CD4-positive, alpha-beta T cell treated with Interleukin-10 for 1 hour (primary cell): ENCODE measurements around the gene EHBP1.
"Not testable (repeated sequence)": the region's sequence is repeated elsewhere in the genome, so short reads cannot be mapped to it uniquely, and the experiment has no call there.

Experiments
- DNase-seq: peaks from one replicate; pipeline ENCODE4 v3.0.0-alpha.2; 2020

Gene EHBP1

DNA sequence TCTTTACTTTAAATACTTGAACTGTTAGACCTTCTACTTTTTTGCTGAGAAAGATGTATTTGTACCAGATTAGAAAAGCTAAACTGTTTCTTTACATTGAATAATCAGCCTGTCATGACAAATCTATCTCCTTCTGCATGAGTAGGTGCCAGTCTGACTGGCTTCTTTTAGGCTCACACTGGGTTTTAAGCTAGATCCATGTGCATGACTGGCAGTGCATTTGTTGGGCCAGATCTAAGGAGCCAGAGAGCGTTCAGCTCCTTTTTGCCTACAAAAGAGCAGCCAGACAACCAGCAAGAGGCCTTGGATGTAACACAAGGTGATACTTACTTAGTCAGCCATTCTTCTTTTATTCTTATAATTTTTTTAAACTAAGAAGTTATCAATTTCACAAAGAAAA is 263.2 kb downstream of the EHBP1 start:
- DNase-seq, result no peak

DNA sequence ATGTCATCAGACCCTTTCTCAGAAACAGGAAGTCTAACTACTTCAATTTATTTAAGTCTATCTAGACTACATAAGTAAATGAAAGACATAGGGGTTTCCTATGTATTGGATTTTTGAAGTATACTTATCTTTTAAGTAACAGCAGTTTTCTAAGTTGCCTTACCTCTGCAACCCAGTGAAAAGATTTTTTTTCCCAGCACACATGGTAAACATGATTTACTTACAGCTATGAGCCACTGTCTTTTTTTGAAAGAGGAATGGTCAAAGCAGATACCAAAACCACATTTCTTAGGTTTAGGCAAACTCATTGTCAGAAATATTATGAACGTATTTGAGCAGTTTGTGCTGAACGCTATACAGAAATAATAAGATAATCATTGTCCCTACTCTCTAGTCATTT is 266.4 kb downstream of the EHBP1 start:
- no peak for DNase-seq

DNA sequence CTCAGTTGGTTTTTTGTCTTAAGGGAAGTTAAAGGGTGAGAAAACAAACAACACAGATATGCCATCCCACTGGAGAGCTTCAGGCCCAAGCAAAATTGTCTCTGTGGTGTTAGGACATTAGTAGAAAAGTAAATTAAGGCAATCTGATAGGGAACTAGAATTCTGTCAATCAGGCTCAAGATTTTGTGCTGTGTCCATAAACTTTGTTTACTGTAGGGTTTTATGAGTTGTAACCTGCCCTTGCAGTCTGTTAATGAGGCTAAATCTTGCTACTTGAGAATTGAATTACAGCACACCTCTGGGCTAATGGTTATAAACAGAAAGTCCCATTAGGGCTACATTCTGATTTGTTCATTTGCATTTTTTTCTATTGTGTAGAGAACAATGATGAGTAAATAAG is 267.1 kb downstream of the EHBP1 start:
- no peak for DNase-seq

DNA sequence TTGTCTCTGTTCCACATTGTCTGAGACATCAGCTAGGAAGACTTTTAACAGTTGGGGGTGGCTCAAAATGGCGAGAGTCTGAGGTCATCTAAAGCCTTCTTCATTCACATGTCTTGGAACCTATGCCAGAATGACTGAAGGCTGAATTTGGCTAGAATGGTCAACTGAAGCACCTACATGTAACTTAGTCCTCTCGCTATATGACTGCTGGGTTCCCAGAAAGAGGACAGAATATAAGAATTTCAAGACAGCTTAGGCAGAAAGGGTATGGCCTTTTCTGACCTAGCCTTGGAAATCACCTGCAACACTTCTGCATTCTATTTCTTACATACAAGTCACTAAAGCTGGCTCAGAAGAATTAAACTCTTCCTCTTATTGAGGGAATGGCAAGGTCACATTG is 269.5 kb downstream of the EHBP1 start:
- no peak for DNase-seq

DNA sequence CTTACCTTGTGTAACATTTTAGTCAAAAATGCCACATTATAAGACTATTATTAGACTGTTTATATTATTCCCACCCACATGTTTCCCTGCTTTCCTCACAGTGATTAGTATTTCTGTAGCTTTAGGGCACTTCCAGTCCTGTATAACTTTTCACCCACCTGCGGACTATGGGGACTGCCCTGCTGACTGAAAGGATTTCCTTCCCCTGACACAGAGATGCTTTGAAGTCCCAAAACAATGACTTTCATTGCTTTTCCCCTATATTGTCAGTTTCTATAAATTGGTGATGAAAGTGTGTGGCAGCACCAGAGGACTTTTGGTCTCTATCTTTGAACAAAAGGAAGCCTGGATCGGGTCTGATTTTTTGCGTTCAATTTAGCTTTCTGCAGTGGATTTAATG is 286.1 kb downstream of the EHBP1 start:
- DNase-seq, result no peak

- no peak for DNase-seq
Observed at GRCh38 chr2:62992561-62992960, 287.0 kb downstream of the EHBP1 start.

DNA sequence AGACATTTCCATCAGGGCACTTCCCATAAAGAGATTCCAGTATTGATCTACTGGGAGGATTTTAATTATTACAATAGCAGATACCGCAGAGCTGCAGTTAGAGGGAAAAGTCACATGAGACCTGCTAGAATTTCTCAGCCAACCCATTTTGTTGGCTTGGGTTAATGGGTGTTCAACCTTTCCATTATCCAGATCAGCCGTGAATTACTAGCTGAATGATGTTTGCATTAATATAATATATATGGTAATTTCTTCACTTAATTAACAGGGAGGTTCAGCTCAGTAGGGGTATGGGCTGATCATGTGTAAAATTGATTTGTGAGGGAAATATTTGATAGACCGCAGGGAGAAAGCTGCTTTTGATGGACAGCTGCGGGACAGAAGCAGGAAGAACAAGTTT is 288.7 kb downstream of the EHBP1 start:
- DNase-seq, result no peak

- DNase-seq, result no peak
Observed at GRCh38 chr2:62996534-62997186, 291.1 kb downstream of the EHBP1 start.

DNA sequence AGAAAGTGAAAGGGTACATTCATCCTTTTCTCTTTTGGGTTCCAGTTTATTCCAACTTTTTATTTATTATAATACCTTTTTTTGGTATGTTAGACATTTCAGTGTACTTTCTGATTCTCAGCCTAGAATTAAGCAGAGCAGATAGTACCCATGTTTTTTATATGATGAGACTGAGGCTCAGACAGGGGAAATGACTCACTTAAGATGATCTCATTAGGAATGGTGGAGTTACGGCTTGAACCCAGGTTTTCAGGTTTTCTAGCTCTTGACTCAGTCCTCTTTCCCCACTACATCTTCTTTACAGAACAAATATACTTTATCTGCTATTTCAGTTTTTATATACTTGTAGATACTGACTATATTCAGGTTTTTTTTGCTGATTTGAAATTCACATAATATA is 293.4 kb downstream of the EHBP1 start:
- no peak for DNase-seq

DNA sequence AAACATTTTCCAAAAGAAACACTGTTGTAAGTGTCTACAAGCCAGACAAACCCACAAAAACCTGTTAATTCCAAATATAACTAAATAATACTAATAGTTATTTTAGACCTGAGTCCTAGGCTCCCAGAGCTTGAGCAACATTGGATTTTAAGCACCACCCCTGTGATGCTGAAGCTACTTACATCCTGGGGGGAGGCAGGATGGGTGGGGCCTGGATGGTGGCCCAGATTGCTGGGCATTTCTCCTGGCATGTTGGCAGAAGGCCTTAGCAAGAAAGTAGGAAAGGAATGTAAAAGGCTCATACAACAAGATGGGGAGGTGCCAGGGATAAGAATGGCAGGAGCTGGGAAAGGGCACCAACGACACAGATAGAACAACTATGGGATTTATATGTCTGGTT is 294.4 kb downstream of the EHBP1 start:
- no peak for DNase-seq

- DNase-seq, result no peak
Observed at GRCh38 chr2:63000801-63001200, 295.3 kb downstream of the EHBP1 start.

GRCh38 chr2:63001576-63001975 is 296.1 kb downstream of the EHBP1 start:
- DNase-seq, result no peak

GRCh38 chr2:63003351-63003750 is 297.8 kb downstream of the EHBP1 start:
- no peak for DNase-seq

GRCh38 chr2:63007813-63008458 is 302.4 kb downstream of the EHBP1 start:
- DNase-seq, result no peak

DNA sequence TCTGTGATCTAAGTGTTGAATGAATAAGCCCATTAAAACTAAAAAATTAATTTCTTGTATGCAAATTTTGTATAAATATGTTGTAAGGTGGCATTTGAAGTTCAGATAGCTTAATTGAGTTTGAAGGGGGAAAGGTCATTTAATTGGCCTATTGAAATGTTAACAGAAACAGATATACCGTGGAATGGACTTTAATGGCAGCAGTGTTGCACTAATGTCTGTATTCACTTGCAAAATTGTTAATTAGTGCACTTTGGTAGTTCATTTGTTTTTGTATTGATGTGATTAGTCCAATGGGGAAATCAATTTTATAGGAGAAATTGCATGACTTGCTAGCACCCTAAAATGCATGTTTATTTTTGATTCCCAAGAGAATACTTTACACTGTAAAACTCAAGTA is 303.3 kb downstream of the EHBP1 start:
- DNase-seq, result no peak

DNA sequence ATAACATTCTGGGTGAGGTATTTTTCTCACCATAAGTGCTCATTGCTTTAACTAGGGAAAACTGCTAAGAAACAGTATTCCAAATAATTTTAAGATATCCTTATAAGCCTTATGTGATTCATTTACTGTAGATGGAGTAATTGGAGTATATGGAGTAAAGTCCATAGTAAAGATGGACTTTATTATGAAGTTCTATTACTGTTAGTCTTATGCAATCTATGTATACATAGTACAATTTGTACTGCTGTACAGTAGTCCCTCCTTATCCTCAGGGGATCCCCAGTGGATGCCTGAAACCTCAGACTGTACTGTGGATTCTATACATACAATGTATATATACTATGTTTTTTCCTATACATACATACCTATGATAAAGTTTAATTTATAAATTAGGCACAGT is 304.0 kb downstream of the EHBP1 start:
- no peak for DNase-seq

- DNase-seq, result no peak
Observed at GRCh38 chr2:63012541-63012940, 307.0 kb downstream of the EHBP1 start.

DNA sequence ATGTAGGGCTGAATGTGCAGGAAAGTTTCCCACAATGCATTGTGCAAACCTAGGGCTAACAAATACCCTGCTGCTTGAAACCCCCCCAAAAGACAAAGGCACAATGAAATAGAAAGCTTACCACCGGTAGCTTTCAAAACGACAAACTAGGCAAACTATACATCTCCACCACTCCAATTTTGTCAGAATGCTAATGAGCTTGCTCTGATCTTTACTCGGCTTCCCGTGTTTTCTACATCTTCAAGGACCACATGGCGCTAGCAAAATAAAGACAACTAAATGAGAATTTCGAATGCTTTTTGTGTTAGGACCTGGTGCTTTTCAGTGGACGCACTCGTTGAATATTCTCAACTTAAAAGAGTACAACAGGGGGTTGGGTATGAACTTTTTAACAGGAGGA is 307.9 kb downstream of the EHBP1 start:
- DNase-seq, result no peak

GRCh38 chr2:63015389-63015788 is 309.9 kb downstream of the EHBP1 start:
- no peak for DNase-seq

DNA sequence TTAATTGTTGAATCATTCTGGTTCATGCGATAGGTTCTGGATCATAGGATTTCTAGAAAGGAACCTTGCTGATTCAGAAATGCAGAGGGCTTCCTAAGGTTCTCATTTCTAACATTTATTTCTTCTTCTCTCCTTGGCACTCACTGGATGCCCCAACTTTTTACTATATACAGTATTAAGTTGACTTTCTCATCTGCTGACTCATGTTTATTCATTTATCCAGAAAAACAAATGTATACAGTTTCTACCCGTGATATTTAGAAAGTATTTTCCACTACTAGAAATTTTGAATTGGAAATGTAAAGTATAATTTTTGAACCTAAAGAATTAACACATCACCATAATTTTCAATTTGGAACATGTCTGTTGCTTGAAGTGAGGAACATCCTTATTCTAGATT is 312.9 kb downstream of the EHBP1 start:
- DNase-seq, result no peak

DNA sequence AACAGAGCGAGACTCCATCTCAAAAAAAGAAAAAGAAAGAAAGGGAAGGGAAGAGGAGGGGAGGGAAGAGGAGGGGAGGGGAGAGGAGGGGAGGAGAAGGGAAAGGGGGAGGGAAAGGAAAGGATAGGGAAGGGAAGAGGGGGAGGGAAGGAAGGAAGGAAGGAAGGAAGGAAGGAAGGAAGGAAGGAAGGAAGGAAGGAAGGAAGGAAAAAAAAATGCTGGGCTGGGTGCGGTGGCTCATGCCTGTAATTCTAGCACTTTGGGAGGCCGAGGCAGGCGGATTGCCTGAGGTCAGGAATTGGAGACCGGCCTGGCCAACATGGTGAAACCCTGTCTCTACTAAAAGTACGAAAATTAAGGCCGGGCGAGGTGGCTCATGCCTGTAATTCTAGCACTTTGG is 314.2 kb downstream of the EHBP1 start:
- not testable (repeated sequence) for DNase-seq

- DNase-seq, result no peak
Observed at GRCh38 chr2:63023444-63023843, 317.9 kb downstream of the EHBP1 start.

GRCh38 chr2:63027220-63027619 is 321.7 kb downstream of the EHBP1 start:
- DNase-seq, result no peak

- no peak for DNase-seq
Observed at GRCh38 chr2:63029058-63029457, 323.5 kb downstream of the EHBP1 start.

GRCh38 chr2:63034526-63034925 is 329.0 kb downstream of the EHBP1 start:
- no peak for DNase-seq
